Astrocyte (in vitro differentiated cells and primary cell): ENCODE results near the gene MED13L. TPM values are rescaled to one million over a fixed set of nuclear protein-coding genes. Genes with fewer than 3 reads are reported as not detected.

Experiments used
- DNase-seq: peaks from one replicate; pipeline ENCODE4 v3.0.0-alpha.2; 2010; ENCODE audit warnings: low read depth
- FAIRE-seq: peaks from 2 replicates; lab custom pipeline; 2011; peaks lifted over from hg19 to GRCh38; lab: Jason Lieb, UNC
- H2AFZ ChIP-seq: 2 replicates; pipeline ENCODE4 v1.6.0; 2012; ENCODE audit warnings: low read depth, low read length, inconsistent platforms
- H3K27ac ChIP-seq: 2 replicates; pipeline ENCODE4 v1.5.1; 2011; ENCODE audit warnings: low read depth, low read length, inconsistent platforms
- H3K27me3 ChIP-seq: 2 replicates; pipeline ENCODE4 v1.6.0; 2011; ENCODE audit warnings: low read length, inconsistent platforms; ENCODE audit not compliant: insufficient read depth
- H3K36me3 ChIP-seq: 2 replicates; pipeline ENCODE4 v1.5.1; 2011; ENCODE audit warnings: low read length, inconsistent platforms; ENCODE audit not compliant: insufficient read depth
- H3K4me1 ChIP-seq: 2 replicates; pipeline ENCODE4 v1.5.1; 2011; ENCODE audit warnings: low read length, inconsistent platforms; ENCODE audit not compliant: insufficient read depth
- H3K4me2 ChIP-seq: 2 replicates; pipeline ENCODE4 v1.6.0; 2012; ENCODE audit warnings: low read length, inconsistent platforms
- H3K4me3 ChIP-seq: 2 replicates; pipeline ENCODE4 v1.5.1; 2011; ENCODE audit warnings: low read depth, mild to moderate bottlenecking, low read length, inconsistent platforms; ENCODE audit not compliant: insufficient read depth
- H3K79me2 ChIP-seq: 2 replicates; pipeline ENCODE4 v1.6.0; 2012; ENCODE audit warnings: mild to moderate bottlenecking, low read length, inconsistent platforms; ENCODE audit not compliant: insufficient read depth
- H3K9ac ChIP-seq: 2 replicates; pipeline ENCODE4 v1.6.0; 2012; ENCODE audit warnings: mild to moderate bottlenecking, low read length, inconsistent platforms
- H3K9me3 ChIP-seq: 2 replicates; pipeline ENCODE4 v1.5.1; 2012; ENCODE audit warnings: low read depth, mild to moderate bottlenecking, low read length, inconsistent platforms; ENCODE audit not compliant: insufficient read depth
- H4K20me1 ChIP-seq: 2 replicates; pipeline ENCODE4 v1.6.0; 2012; ENCODE audit warnings: low read length, inconsistent platforms; ENCODE audit not compliant: insufficient read depth
- H3K27ac Mint-ChIP-seq: one replicate; pipeline ENCODE4 v1.8.0; 2021; ENCODE audit warnings: mild to moderate bottlenecking, mixed read lengths; ENCODE audit not compliant: unreplicated experiment
- H3K27me3 Mint-ChIP-seq: one replicate; pipeline ENCODE4 v1.8.0; 2021; ENCODE audit warnings: low read depth, mixed read lengths; ENCODE audit not compliant: unreplicated experiment
- H3K36me3 Mint-ChIP-seq: one replicate; pipeline ENCODE4 v1.8.0; 2021; ENCODE audit warnings: low read depth, mixed read lengths; ENCODE audit not compliant: unreplicated experiment
- H3K4me1 Mint-ChIP-seq: one replicate; pipeline ENCODE4 v1.8.0; 2021; ENCODE audit warnings: low read depth, mixed read lengths; ENCODE audit not compliant: unreplicated experiment
- H3K4me3 Mint-ChIP-seq: one replicate; pipeline ENCODE4 v1.8.0; 2021; ENCODE audit warnings: mild to moderate bottlenecking, moderate library complexity, mixed read lengths; ENCODE audit not compliant: unreplicated experiment
- H3K9me3 Mint-ChIP-seq: one replicate; pipeline ENCODE4 v1.8.0; 2021; ENCODE audit warnings: mild to moderate bottlenecking, mixed read lengths; ENCODE audit not compliant: unreplicated experiment
- EZH2 ChIP-seq: IDR thresholded peaks from 2 replicates; pipeline ENCODE4 v1.6.1; 2012; ENCODE audit warnings: mild to moderate bottlenecking, low read length, inconsistent platforms; ENCODE audit not compliant: insufficient read depth
- total RNA-seq: library from RNA; stranded (reverse); gene quantifications from 2 replicates; pipeline ENCODE4 v1.2.1, GENCODE V29; 2021
- TF ChIP-seq, protein P1 (sequence below): IDR thresholded peaks from 2 replicates; pipeline ENCODE4 v1.5.1; 2011; ENCODE audit warnings: low read depth, mild to moderate bottlenecking, inconsistent platforms, low read length, moderate library complexity; ENCODE audit not compliant: insufficient read depth

MED13L gene
- total RNA-seq, 1 donor from 2014 or later: 153 TPM

- H3K4me3 Mint-ChIP-seq: peak overlapping the region; percentile 62
- FAIRE-seq: no peak
- Histone ChIP-seq H3K4me1 (peaks cover 34% of the 10 kb centered on the region), H3K4me3 (no peak overlapping the region), H3K27ac (peak overlapping the region; percentile 51), H4K20me1 (peaks cover 75% of the 10 kb centered on the region), H3K4me2 (peak overlapping the region; percentile 19), H3K27me3 (no peaks in the 10 kb centered on the region), H3K9ac (peak overlapping the region; percentile 8), H3K36me3 (no peaks in the 10 kb centered on the region), H3K9me3 (no peaks in the 10 kb centered on the region), H2AFZ (no peak overlapping the region), H3K79me2 (peaks cover 98% of the 10 kb centered on the region)
- no peaks in the 10 kb centered on the region for H3K9me3 Mint-ChIP-seq
- H3K4me1 Mint-ChIP-seq: peaks cover 71% of the 10 kb centered on the region
- H3K27ac Mint-ChIP-seq: peak overlapping the region; percentile 95
- H3K27me3 Mint-ChIP-seq: no peaks in the 10 kb centered on the region
- no peaks in the 10 kb centered on the region for H3K36me3 Mint-ChIP-seq
- no peak for DNase-seq
- no peak for TF ChIP-seq EZH2
- TF ChIP-seq, protein P1, sequence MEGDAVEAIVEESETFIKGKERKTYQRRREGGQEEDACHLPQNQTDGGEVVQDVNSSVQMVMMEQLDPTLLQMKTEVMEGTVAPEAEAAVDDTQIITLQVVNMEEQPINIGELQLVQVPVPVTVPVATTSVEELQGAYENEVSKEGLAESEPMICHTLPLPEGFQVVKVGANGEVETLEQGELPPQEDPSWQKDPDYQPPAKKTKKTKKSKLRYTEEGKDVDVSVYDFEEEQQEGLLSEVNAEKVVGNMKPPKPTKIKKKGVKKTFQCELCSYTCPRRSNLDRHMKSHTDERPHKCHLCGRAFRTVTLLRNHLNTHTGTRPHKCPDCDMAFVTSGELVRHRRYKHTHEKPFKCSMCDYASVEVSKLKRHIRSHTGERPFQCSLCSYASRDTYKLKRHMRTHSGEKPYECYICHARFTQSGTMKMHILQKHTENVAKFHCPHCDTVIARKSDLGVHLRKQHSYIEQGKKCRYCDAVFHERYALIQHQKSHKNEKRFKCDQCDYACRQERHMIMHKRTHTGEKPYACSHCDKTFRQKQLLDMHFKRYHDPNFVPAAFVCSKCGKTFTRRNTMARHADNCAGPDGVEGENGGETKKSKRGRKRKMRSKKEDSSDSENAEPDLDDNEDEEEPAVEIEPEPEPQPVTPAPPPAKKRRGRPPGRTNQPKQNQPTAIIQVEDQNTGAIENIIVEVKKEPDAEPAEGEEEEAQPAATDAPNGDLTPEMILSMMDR: no peak
Observed at GRCh38 chr12:116153113-116153512, 124.4 kb downstream of the MED13L start.

- FAIRE-seq (peak; percentile 23), DNase-seq (peak; percentile 97)
- no peaks in the 10 kb centered on the region for H3K27me3 Mint-ChIP-seq
- Histone ChIP-seq H3K27me3 (no peaks in the 10 kb centered on the region), H3K36me3 (no peaks in the 10 kb centered on the region), H3K4me2 (peak overlapping the region; percentile 53), H2AFZ (no peak overlapping the region), H3K4me1 (peaks cover 34% of the 10 kb centered on the region), H4K20me1 (peaks cover 70% of the 10 kb centered on the region), H3K4me3 (no peak overlapping the region), H3K79me2 (peaks cover 96% of the 10 kb centered on the region), H3K27ac (peak overlapping the region; percentile 76), H3K9ac (no peak overlapping the region), H3K9me3 (no peaks in the 10 kb centered on the region)
- H3K9me3 Mint-ChIP-seq: no peaks in the 10 kb centered on the region
- peaks cover 62% of the 10 kb centered on the region for H3K4me1 Mint-ChIP-seq
- H3K4me3 Mint-ChIP-seq: peak overlapping the region; percentile 66
- TF ChIP-seq EZH2: no peak
- TF ChIP-seq, protein P1: no peak
- H3K27ac Mint-ChIP-seq: peak overlapping the region; percentile 95
- H3K36me3 Mint-ChIP-seq: no peaks in the 10 kb centered on the region
Observed at GRCh38 chr12:116152268-116152667, 125.2 kb downstream of the MED13L start.

DNA sequence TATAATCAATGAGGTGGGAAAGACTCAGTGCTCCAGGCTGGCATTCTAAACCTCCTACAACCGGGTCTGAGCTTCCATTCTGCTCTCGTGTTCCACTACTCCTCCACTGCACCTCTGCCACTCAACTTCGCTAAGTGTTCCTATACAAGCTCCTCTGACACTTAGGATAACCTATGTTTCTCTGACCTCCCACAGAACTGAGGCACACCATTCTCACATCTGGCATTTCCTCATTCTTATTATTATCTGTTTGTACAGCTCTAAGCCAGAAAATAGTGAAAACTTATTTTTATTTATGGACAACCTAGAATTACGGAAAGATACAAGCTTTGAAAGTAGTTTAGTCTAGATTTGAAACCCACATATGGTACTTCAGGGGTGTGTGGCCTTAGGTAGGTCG lies 127.0 kb downstream of the MED13L start:
- H3K4me3 Mint-ChIP-seq: no peak overlapping the region
- Histone ChIP-seq H3K9me3 (no peaks in the 10 kb centered on the region), H3K9ac (no peak overlapping the region), H3K36me3 (no peaks in the 10 kb centered on the region), H3K27ac (no peak overlapping the region), H3K27me3 (no peaks in the 10 kb centered on the region), H3K4me1 (peaks cover 36% of the 10 kb centered on the region), H3K4me3 (no peak overlapping the region), H3K79me2 (peaks cover 96% of the 10 kb centered on the region), H4K20me1 (peaks cover 72% of the 10 kb centered on the region), H2AFZ (no peak overlapping the region), H3K4me2 (no peak overlapping the region)
- FAIRE-seq (no peak), DNase-seq (no peak)
- peaks cover 52% of the 10 kb centered on the region for H3K4me1 Mint-ChIP-seq
- no peaks in the 10 kb centered on the region for H3K27me3 Mint-ChIP-seq
- no peaks in the 10 kb centered on the region for H3K9me3 Mint-ChIP-seq
- peak overlapping the region; percentile 91 for H3K27ac Mint-ChIP-seq
- no peak for TF ChIP-seq EZH2
- TF ChIP-seq, protein P1: no peak
- H3K36me3 Mint-ChIP-seq: peaks cover 3% of the 10 kb centered on the region
